GM18858 (cell line): ENCODE measurements around the gene FRMD8.
"Not testable (repeated sequence)": the region's sequence is repeated elsewhere in the genome, so short reads cannot be mapped to it uniquely, and the experiment has no call there.

Experiments used
- ATAC-seq: cut with Tn5 transposase; IDR thresholded peaks from one replicate; pipeline ENCODE4 v1.9.1; 2021; ENCODE audit not compliant: unreplicated experiment

FRMD8 gene

GRCh38 chr11:65434667-65435410, 48.4 kb downstream of the FRMD8 start:
- no peak for ATAC-seq

GRCh38 chr11:65435411-65435931, 49.0 kb downstream of the FRMD8 start:
- no peak for ATAC-seq

DNA sequence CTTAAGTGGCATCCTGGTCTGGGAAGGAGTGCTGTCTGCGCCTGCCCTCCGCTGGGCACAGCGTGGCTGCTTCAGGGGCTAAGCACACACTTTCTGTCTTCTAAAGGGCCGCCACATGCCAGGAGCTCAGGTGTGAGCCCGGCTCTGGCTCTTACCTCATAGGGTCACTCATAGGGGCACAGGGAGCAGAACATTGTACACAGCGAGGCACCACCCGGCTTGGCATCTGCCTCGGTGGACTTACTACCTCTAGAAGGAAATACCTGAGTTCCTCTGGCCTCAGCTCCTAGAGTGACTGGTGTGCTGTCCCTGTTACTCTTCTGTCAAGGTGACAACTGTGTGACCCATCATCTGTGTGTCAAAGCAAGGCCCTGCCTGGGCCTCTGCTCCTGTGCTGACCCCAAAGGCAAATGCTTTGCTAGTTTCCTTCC, 49.6 kb downstream of the FRMD8 start:
- ATAC-seq: no peak

- no peak for ATAC-seq
Measured at GRCh38 chr11:65436412-65437032, 50.1 kb downstream of the FRMD8 start.

DNA sequence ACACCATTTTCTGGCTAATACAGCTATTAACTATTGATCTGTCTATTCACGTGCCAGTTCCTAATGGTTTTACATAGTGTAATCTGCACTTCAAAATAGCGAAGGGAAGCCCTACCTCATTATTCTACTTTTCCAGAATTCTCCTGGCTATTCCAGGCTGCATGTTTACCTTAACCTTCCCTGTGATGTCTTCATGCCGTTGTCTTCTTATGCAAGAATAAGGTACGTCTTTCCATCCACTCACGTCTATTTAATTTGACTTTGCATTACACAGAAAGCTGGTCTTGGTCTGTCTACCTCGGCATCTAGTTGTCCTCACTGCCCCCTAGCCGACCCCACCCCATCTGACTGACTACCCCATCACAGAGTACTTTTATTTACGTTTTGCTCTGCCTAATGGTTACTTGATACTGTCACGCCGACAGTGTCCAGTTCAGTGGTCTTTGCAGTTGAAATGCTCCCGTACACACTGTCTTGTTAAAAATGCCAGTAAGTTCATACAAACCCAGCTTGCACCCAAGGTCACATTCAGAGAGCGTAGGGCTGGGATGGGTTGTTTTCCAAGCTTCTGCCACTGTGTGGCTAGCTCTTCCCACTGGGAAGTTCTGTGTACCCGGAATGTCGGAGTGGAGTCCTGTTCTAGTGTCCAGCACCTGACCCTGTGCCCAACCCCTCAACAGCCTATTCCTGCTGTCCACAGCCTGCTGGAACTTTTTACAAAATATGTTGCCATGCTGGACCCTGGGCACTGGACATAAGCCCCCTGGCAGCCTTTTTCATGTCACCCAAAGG, 51.2 kb downstream of the FRMD8 start:
- no peak for ATAC-seq

- no peak for ATAC-seq
Measured at GRCh38 chr11:65438257-65439151, 52.1 kb downstream of the FRMD8 start.

DNA sequence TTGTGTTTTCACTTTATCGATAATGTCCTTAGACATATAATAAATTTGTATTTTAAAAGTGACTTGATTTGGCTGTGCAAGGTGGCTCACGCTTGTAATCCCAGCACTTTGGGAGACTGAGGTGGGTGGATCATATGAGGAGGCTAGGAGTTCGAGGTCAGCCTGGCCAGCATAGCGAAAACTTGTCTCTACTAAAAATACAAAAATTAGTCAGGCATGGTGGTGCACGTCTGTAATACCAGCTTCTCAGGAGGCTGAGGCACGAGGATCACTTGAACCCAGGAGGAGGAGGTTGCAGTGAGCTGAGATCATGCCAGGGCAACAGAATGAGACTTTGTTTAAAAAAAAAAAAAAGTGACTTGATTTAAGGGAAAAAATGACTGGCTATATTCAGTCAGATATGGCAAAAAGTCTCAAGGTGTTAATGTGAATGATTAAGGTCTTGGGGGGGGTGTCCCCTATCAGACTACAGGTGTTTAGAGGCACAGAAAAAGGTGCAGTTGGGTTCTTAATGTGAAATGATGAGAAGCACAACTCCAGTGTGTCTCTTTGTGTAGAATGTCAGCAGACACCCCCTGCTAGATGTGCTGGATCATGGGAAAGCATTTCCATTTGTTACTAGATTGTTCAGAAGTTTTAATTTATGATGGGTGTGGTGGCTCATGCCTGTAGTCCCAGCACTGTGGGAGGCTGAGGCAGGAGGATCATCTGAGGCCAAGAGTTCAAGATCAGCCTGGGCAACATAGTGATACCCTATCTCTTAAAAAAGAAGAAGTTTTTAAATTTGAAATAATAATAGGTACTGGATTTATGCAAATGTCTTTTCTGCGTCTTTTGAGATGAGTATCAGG, 53.1 kb downstream of the FRMD8 start:
- ATAC-seq: no peak

GRCh38 chr11:65440831-65441499, 54.5 kb downstream of the FRMD8 start:
- peak; percentile 45 for ATAC-seq

DNA sequence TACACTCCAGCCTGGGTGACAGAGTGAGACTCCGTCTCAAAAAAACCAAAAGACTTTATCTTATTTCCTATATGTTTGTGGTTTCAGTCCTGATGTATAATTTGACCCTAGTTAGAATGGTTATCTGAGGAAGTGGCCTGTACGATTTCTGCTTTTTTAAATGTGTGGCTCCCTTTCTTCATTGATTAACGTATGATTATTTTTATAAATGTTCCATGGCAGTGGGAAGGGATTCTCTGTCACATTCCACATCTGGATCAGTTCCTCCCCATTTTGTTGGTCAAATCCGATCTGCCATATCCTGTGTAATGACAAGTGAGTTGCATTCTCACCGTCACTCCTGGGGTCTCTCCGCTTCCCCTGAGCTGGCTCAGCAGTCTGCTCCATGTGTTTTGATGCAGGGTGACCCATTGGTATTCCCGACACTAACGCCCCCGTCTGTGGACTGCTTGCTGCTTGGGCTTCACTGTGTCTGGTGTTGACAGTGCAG, 56.5 kb downstream of the FRMD8 start:
- no peak for ATAC-seq

DNA sequence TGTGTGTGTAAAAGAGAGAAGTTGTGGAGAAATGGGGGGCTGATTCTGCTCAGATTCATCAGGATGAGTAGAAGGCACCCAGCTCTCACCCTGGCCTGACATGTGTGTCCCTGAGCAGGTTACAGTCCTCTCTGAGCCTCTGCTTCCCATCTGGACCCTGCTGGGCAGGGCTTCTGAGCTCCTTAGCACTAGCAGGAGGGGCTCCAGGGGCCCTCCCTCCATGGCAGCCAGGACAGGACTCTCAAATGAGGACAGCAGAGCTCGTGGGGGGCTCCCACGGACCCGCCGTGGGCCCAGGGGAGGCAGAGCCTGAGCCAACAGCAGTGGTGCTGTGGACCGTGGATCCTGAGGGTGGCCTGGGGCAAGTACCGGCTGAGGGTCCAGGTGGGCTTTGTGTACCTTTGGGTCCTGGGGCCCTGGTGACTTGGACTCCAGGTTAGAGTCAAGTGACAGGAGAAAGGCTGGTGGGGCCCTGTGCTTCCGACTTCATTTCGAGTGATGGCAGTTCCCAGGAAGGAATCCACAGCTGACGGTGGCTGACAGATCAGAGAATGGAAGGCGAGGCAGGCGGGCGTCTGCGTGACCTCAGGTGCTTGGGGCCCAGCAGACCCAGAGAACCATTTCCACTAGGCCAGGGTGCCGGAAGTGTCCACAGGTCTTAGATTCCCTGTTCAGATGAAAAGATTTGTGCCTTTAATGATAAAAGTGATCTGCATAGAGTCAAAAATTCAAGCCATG, 58.0 kb downstream of the FRMD8 start:
- ATAC-seq: no peak

GRCh38 chr11:65445101-65445603, 58.7 kb downstream of the FRMD8 start:
- ATAC-seq: no peak

DNA sequence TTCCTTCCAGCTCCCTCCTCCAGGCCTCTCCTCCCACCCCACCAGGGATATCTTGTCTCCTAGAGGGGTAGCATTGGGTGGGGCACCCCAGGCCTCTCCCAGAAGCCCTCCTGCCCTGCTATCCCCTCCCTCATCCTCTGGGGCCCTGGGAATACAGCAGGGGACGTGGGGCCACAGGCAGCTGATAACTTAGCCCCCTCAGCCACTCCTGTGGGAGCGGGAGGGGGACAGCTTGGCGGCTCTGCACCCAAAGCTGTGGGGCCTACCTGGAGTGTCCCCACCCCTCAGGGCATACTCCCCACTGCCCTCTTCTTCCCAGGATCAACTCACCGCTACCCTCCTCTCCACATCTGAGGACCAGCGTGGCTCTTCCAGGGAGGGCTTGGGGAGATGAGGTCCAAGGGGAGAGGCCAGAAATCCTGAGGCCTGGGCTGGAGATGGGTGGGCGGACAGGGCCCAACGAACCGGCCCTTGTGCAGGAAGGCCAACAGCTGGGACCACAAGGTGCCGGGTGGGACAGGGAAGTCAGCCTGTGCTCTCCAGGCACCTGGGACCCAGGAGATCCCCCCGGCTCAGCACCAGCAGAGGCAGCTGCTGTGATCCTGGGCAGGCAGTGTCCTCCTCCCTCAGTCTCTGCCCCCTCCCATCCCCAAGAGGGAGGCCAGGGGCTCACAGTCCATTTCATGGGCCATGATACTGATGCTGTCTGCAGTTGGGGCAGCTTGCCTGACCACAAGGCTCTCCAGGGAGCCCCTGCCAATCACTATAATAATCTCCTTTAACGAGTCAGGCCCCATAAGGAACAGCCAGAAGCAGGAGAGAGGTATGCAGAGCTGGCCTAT, 59.4 kb downstream of the FRMD8 start:
- ATAC-seq: no peak

DNA sequence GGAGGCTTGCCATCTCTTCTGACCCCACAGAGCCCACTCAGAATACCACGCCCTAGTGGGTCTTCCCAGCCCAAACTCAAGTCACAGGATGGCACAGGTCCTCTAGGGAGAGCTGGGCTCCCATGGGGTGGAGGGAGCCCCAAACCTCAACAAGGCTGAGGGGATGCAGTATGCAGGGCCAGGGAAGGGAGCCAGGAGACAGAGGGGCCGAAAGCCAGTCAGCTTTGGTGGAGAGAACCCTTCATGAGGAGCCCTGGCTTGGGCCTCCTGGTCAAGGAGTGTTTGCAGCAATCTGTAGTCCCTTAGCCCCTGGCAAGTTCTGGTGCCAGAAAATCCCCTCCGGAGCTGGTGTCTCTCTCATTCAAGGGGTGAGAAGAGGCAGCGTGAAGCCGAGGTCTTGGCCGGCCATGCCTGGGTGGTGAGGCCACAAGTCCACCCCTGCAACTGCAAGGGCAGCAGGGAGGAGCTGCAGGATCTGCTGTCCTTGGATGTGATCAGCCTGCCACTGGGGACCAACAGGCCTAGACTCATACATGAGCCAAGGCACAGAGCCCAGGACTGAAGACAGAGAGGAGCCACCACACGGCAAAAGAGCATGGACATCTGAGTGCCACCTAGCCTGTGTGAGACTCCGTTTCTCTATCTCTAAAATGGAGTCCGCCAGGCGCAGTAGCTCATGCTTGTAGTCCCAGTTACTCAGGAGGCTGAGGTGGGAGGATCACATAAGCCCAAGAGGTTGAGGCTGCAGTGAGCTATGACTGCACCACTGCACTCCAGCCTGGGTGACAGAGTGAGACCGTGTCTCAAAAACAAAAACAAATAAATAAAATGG, 60.2 kb downstream of the FRMD8 start:
- no peak for ATAC-seq

DNA sequence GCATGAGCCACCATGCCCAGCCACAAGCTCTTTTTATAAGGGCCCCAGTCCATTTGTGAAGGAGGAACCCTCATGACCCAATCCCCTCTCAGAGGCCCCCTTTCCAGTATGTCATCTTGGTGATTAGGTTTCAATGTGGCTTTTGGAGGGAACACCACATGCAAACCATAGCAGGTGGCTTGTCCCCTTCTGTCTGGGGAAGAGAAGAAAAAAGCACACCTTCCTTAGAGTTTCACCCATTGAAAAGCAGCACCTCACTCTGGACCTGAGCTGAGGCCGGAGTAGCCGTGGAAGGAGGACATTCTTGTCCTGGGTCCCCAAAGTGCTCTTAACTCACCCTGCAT, 61.6 kb downstream of the FRMD8 start:
- no peak for ATAC-seq

- no peak for ATAC-seq
Measured at GRCh38 chr11:65448418-65449105, 62.1 kb downstream of the FRMD8 start.

- ATAC-seq: not testable (repeated sequence)
Measured at GRCh38 chr11:65451301-65451700, 64.9 kb downstream of the FRMD8 start.
